GM18873 (cell line): ENCODE results near the gene COX5A.

ENCODE experiments used
- ATAC-seq: cut with Tn5 transposase; IDR thresholded peaks from one replicate; pipeline ENCODE4 v1.9.1; 2021; ENCODE audit warnings: mild to moderate bottlenecking, moderate library complexity, moderate number of reproducible peaks; ENCODE audit not compliant: unreplicated experiment, low FRiP score

The COX5A gene

DNA sequence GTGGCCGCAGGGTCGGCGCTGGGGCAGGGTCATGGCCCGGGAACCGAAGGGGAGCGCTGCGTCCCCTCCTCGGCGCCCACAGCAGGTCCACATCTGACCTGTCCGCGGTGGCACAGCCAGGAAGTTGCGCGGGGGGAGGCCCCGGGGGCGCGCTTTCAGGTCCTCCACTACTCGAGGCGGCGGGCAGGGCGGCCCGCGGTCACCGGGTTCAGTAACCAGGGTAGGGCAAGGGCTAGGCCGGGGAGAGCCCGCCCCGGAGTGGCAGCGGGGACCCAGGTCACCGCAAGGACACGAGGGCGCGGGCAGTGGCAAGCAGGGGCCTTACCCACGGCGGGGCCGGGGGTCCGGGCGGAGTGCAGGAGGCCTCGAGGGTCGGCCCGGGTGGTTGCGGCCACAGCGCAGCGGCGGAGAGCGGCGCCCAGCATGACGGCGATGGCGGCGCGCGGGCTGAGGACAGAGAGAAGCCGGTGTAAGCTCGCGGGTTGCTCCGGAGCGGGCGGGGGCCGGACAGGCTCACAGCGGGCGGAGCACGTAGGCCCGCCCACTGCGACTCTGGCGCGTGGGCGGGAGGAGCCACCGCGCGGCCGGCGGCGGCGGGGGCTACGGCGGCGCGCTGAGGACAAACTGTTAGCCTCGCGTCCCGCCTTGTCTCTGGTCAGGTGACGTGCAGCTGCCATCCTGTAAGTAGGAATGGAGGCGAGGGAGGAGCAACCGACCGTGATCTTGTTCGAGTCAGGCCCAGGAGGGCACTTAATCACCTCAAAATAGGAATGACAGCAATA lies at the start of gene COX5A:
COX5A (minus strand) TSS at position 484 of the 782 bp plus-strand sequence; CDS start at position 425, 59 bp downstream.
- ATAC-seq, result peak; percentile 69

- ATAC-seq, result no peak
These were observed 45.9 kb upstream of the COX5A start for GRCh38 chr15:74983725-74984231.

- no peak for ATAC-seq
These were observed 44.3 kb upstream of the COX5A start for GRCh38 chr15:74982183-74982582.

- no peak for ATAC-seq
These were observed 40.6 kb upstream of the COX5A start for GRCh38 chr15:74978503-74978902.

- ATAC-seq, result no peak
These were observed 40.2 kb upstream of the COX5A start for GRCh38 chr15:74978077-74978476.

- ATAC-seq, result no peak
These were observed 39.7 kb upstream of the COX5A start for GRCh38 chr15:74977599-74977998.

DNA sequence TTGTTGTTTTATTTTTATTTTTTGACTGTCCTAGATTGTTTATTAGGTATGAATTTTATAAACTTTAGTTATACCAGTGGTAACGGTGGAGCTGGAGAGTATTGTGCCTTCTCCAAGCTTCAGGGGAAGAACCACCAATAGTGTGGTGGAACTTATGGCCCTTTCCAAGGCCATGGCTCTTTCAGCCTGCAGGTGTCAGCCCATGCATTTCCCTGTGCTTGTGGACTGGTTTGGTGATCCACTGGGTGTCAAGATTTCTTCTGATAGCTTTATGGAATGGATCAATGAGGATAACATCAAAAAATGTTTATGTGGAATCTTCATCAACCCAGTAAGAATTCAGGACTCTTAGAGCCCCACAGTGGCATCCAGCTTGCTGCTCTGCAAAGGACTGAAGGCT lies 38.3 kb upstream of the COX5A start:
- ATAC-seq, result no peak

GRCh38 chr15:74967670-74968069 lies 29.8 kb upstream of the COX5A start:
- ATAC-seq, result no peak

- ATAC-seq, result no peak
These were observed 26.9 kb upstream of the COX5A start for GRCh38 chr15:74964794-74965193.

DNA sequence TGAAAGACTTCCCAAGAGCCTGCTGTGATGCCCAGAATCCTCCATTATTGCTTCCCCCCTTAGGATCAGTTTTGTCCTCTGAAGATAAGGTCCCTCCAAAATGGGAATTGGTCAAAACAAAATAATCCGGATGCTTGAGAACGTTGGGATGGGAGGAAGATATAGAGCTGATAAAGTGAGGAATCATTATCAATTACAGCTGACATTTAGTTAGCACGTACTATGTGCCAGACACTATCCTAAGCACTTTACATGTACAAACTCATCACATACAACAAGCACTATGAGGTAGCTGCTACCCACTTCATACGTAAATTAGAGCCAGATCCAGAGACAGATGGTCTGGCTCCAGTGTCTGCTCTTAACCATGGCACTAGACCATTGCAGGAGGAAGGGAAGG lies 25.3 kb upstream of the COX5A start:
- ATAC-seq, result no peak

- ATAC-seq, result no peak
These were observed 24.8 kb upstream of the COX5A start for GRCh38 chr15:74962671-74963070.

GRCh38 chr15:74962219-74962618 lies 24.3 kb upstream of the COX5A start:
- no peak for ATAC-seq

DNA sequence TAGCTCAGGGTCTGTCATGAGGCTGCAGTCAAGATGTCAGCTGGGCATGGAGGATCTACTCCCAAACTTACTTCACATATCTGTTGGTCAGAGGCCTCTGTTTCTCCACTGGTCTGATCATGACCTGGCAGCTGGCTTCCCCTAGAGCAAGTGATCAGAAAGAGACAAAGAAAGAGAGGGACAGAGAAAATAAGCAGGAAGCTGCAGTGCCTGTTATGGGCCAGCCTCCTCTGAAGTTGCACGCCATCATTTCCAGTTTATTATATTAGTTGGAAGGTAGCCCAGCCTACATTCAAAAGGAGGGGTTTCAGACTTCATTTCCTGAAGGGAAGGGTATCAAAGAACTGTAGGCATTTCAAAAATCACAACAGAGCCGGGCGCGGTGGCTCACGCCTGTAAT lies 23.7 kb upstream of the COX5A start:
- no peak for ATAC-seq

DNA sequence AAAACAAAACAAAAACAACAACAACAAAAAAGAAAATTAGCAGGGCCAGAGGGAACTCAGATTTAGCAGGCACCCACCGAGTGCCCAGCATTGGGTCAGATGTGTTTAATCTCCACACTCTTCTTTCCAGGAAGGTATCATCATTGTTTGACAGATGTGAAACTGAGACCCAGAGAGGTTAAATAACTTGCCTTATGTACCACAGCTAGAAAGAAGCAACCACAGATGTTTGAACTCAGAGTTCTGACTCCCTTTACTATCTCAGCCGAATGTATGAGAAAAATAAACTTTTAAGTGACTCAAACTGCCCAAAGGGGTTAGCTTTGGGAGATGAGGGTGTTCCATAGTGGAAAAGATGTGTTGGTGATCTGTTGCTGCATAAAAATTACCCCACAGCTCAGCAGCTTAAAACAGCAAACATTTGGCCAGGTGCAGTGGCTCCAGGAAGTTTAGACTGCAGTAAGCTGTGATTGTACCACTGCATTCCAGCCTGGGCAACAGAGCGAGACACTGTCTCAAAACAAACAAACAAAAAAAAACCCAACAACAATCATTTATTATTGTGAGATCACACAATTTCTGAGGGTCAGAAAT lies 23.2 kb upstream of the COX5A start:
- no peak for ATAC-seq

- ATAC-seq, result no peak
These were observed 22.4 kb upstream of the COX5A start for GRCh38 chr15:74960286-74960685.

- no peak for ATAC-seq
These were observed 21.7 kb upstream of the COX5A start for GRCh38 chr15:74959586-74959939.

- no peak for ATAC-seq
These were observed 21.2 kb upstream of the COX5A start for GRCh38 chr15:74958908-74959585.

DNA sequence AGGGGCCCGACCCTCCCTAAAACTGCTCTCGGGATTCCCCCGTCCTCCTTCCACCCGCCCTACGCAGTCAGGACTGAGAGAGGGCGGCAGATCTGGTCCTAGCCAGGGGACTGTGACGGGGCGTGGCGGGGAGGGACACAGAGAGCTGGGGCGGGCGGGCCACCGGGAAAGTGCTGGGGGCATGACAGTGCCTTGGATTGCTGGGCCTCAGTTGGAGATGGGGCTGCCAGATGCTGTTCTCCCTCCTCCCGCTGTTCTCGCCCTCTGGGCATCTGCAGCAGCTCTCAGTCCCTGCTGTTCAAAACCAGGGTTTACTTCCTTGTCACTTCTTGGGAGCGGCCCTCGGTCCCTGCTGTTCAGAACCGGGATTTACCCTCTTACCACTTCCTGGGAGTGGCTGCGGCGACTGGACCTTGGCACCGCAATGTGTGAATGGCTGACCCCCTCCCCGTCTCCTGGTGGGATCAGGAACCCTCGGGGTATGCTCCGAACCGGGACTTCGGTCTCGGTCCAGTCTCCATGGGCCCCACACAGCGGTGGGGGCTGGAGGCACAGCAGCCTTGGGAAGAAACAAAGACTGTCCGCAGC lies 20.5 kb upstream of the COX5A start:
- ATAC-seq, result no peak

GRCh38 chr15:74957476-74958035 lies 19.7 kb upstream of the COX5A start:
- no peak for ATAC-seq

GRCh38 chr15:74956648-74957475 lies 19.0 kb upstream of the COX5A start, which contains the start of gene RPP25:
TSS of gene RPP25 (minus strand) at chr15:74956772. CDS start at chr15:74956583, 189 bp downstream.
- ATAC-seq, result no peak
